HG02970 (cell line): ENCODE measurements around the gene GALNT10.

Experiments
- ATAC-seq: cut with Tn5 transposase; IDR thresholded peaks from one replicate; pipeline ENCODE4 v1.9.1; 2021; ENCODE audit warnings: mild to moderate bottlenecking, moderate library complexity, moderate number of reproducible peaks; ENCODE audit not compliant: unreplicated experiment, low FRiP score

Gene GALNT10

GRCh38 chr5:154285661-154286408 is 95.3 kb downstream of the GALNT10 start:
- no peak for ATAC-seq

- ATAC-seq = no peak
Measured at GRCh38 chr5:154286557-154286956, 96.0 kb downstream of the GALNT10 start.

- no peak for ATAC-seq
Measured at GRCh38 chr5:154287136-154287535, 96.6 kb downstream of the GALNT10 start.

- no peak for ATAC-seq
Measured at GRCh38 chr5:154288145-154288544, 97.6 kb downstream of the GALNT10 start.

- ATAC-seq = no peak
Measured at GRCh38 chr5:154291917-154292316, 101.4 kb downstream of the GALNT10 start.

GRCh38 chr5:154293219-154293618 is 102.7 kb downstream of the GALNT10 start:
- ATAC-seq = no peak

GRCh38 chr5:154295551-154295950 is 105.0 kb downstream of the GALNT10 start:
- ATAC-seq = no peak

- no peak for ATAC-seq
Measured at GRCh38 chr5:154296525-154297159, 106.1 kb downstream of the GALNT10 start.

GRCh38 chr5:154298065-154298464 is 107.5 kb downstream of the GALNT10 start:
- no peak for ATAC-seq

GRCh38 chr5:154300207-154300883 is 109.8 kb downstream of the GALNT10 start:
- ATAC-seq = no peak

GRCh38 chr5:154301726-154302125 is 111.2 kb downstream of the GALNT10 start:
- ATAC-seq = no peak

- no peak for ATAC-seq
Measured at GRCh38 chr5:154302161-154302560, 111.6 kb downstream of the GALNT10 start.

- no peak for ATAC-seq
Measured at GRCh38 chr5:154303133-154303532, 112.6 kb downstream of the GALNT10 start.

GRCh38 chr5:154308443-154309370 is 118.2 kb downstream of the GALNT10 start:
- ATAC-seq = no peak

GRCh38 chr5:154309371-154309745 is 118.8 kb downstream of the GALNT10 start:
- no peak for ATAC-seq

GRCh38 chr5:154309805-154310204 is 119.3 kb downstream of the GALNT10 start:
- no peak for ATAC-seq

GRCh38 chr5:154311362-154311761 is 120.8 kb downstream of the GALNT10 start:
- no peak for ATAC-seq

GRCh38 chr5:154312000-154312399 is 121.5 kb downstream of the GALNT10 start:
- ATAC-seq = no peak

GRCh38 chr5:154312576-154312975 is 122.0 kb downstream of the GALNT10 start:
- ATAC-seq = no peak

GRCh38 chr5:154313360-154314017 is 123.0 kb downstream of the GALNT10 start:
- no peak for ATAC-seq
